A549 treated with CORT108297 at 1 μM for 4 hours (cell line): ENCODE results near the gene P2RX1. TPM values are rescaled to one million over a fixed set of nuclear protein-coding genes. Genes with fewer than 3 reads are reported as not detected.

Experiments
- total RNA-seq: library from RNA; stranded (reverse); fragments of 200-300 nt; extraction: Qiagen RNA extraction; gene quantifications from 5 replicates; pipeline ENCODE4 v1.2.3, GENCODE V29; 2022

The P2RX1 gene
- total RNA-seq, result 0.05 to 0.07 TPM in 2 of 5 replicates, not detected in the others

DNA sequence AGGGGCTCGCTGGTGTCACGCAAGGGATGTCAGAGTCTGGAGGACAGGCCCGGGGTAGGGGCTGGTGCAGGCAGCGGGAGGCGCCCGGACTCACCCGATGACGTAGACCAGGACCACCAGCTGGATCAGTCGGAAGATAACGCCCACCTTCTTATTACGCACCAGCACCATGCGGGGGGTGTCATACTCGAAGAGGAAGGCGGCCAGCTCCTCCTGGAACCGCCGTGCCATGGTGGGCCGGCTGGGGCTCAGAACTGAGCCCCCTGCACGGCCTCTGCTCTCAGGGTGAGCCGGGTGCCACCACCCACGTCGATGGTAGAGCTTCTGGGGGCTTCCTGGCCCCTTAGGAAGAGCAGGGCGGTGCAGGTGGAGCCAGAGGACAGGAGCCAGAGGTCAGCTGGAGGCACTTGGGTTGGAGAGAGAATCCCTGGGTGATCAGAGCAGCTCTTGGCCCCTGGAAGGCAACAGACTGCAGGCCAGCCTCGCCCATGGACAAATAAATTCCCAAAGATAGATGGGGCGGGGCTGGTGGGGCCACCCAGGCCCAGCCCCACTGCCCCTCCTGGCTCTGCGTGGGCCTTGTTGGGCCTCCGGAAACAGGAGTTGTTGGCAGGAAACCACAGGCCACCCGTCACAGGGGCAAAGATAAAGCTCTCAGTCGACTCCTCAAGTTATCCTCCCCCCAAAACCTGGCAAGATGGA lies at the start of gene P2RX1:
TSS of gene P2RX1 (minus strand) at position 471 of the 702 bp plus-strand sequence. CDS start at position 231, 240 bp downstream.

DNA sequence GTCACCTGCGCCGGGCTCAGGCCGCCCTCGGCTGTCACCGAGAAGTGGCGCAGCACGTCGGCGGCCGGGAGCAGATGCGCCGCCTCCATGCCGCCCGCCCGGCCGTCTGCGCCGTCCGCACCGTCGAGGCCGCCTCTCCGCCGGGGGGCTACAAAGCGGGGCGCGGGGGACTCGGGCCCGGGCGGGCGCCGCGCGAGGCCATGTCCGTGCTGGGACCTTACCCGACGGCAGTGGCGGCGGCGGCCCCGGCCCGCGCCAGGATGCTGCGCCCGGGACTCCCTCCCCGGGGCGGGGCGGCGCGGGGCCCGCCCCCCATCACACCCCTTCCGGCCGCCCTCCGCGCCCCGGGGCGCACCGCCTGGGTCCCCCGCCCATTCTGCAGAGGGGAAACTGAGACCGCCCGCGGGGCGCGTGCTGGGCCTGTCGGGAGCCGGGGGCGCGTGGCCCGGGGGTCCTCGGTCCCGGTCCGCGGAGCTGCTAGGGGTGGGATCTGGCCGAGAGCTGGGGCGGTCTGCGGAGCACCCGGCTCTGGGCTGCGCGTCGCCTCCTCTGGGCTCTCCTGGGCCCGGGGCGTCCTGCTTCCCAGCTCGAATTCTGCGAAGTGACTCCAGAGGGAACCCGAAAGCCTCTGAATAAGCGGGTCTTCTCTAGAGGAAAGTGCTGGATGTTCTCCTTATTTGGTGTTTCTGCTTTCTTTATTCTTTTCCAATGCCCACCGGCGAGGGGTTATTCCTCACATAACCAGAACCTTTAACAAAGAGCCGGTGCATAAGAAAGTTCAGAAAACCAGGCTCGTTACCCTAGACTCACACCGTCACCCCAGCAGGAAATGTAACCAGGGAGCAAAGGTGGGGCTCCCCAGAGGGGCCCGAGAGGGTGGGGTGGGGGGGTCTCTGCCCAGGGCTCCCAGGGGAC lies 48.2 kb upstream of the P2RX1 start, which contains the start of gene ATP2A3:
TSS of gene ATP2A3 (minus strand) at position 235 of the 915 bp plus-strand sequence. CDS start at position 89, 146 bp downstream.

DNA sequence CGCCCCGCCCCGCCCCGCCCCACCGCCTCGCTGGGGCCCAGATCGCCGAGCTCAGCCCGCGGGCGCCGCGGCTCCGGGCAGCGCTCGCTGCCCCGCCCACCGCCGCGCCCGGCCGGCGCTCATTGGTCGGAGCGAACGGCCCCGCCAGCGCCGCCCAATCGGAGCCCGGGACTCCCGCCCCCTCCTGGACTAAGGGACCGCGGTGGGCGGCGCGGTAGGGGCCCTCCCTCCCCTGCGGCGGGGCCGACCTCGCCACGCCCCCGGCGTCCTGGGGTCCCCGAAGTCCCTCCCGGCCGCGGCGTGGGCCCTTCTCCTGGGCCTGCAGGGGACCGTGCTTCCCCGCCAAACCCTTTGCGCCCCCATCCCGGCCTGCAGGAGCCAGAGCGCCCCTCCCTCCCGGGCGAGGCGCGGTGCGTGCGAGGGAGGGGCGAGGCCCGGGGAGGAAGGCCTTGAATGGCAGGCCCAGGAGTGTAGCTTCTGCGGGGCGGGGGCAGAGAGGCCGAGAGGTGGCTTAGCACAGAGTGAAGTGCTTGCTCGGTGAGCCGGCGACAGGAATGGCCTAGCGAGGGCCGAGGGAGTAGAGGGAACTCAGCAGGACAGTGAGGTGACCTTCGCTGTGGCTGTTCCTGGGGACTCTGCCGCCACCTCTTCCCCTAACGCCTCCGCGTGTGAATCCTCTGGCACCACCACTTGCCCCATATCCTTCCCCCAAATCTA lies 23.1 kb downstream of the P2RX1 start, which contains the start of gene CAMKK1:
TSS of gene CAMKK1 (minus strand) at position 51 of the 717 bp plus-strand sequence. CDS start 7,366 bp downstream, outside the sequence.

Other genes with a start within 250 kb of the P2RX1 start
- gene TAX1BP3, start 247.9 kb downstream of the P2RX1 start, total RNA-seq, result 267 to 347 TPM (median 336 TPM) in 5 replicates
- 122 to 168 TPM (median 162 TPM) in 5 replicates for gene EMC6, start 247.7 kb downstream of the P2RX1 start, total RNA-seq
- 18.7 to 25.5 TPM (median 24.7 TPM) in 5 replicates for gene P2RX5, start 220.3 kb downstream of the P2RX1 start, total RNA-seq
- 11.9 to 15.3 TPM (median 12.7 TPM) in 5 replicates for gene HASPIN, start 192.6 kb downstream of the P2RX1 start, total RNA-seq
- 93.6 to 105 TPM (median 97.6 TPM) in 5 replicates for gene ITGAE, start 115.3 kb downstream of the P2RX1 start, total RNA-seq
- gene NCBP3, start 70.2 kb downstream of the P2RX1 start, total RNA-seq, result 27.8 to 30.8 TPM (median 30.5 TPM) in 5 replicates
- gene CAMKK1, start 23.4 kb downstream of the P2RX1 start, total RNA-seq, result 14.0 to 18.0 TPM (median 17.6 TPM) in 5 replicates
- gene ATP2A3, start 48.0 kb upstream of the P2RX1 start, total RNA-seq, result 3.9 to 5.6 TPM (median 4.6 TPM) in 5 replicates
- gene ZZEF1, start 226.6 kb upstream of the P2RX1 start, total RNA-seq, result 11.4 to 16.8 TPM (median 14.5 TPM) in 5 replicates
- 16.1 to 20.0 TPM (median 17.0 TPM) in 5 replicates for gene CYB5D2, start 226.7 kb upstream of the P2RX1 start, total RNA-seq